Heart left ventricle (tissue), 13 donors: ENCODE data around the gene TAOK3.

Experiments used
- POLR2A ChIP-seq, 2 donors: fragments of 450-650 bp; IDR thresholded peaks; one replicate each; pipeline ENCODE4 v1.6.1; 2017; ENCODE audit warnings: antibody characterized with exemption in 2 of 2, mild to moderate bottlenecking in 2 of 2, moderate library complexity in 2 of 2
- TF ChIP-seq, protein P1 (sequence below), 12 donors: fragments of 200-600 bp; sonication (generic) in 4 of 12; IDR thresholded peaks; one replicate each; pipeline versions ENCODE4 v1.5.0 to v1.8.0; 2018 to 2022; ENCODE audit warnings: antibody characterized with exemption in 12 of 12, mild to moderate bottlenecking in 5 of 12
- donor health status: ischemic (EF 13 %, LVEDD 7.1; RV severe dilation, severe dysfunction).
- donor health status: DM: no; HTN: yes; CAD: no.
- donor health status: DM: no; HTN: no; CAD: no.
- donor health status: ischemic (EF 25% LVEDD 6.9; RV normal size, moderate dysfunction).
- donor health status: ischemic (EF 25% LVEDD 5.7; RV mildly dilated, moderate dysfunction).
- donor health status: ischemic (EF 35%, LVEDD 5.7; RV mildly dilated, moderate dysfunction).
- donor health status: nonischemic (EF 11% LVEDD 7.7; RV severe dilation, severe dysfunction).
- donor health status: DM: yes; HTN: yes; CAD: no.
- donor health status: PGD.
- donor health status: ischemic (EF 29% LVEDD 5.4; RV normal size, mild dysfunction).
- donor health status: nonischemic (EF 23%, LVEDD 6.1; RV moderate dilation, normal function).

DNA sequence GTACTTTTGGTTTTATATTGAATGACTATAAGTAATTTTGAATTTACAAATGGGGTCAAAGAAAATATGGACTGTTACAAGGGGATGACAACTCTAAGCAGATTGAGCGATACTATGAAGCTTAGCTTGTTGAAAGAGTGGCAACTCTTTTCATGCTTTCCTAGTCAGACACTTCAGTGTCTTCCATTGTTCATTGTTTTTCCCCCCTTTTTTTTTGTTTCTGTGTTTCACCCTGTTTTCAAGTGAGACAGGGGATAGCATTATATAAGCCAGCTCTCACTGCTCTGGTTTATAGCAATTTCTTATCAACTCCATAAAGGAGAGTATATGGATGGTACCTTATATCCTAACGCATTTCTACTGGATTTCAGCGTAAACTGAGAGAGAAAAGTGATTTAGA, 212.2 kb downstream of the TAOK3 start:
- TF ChIP-seq, protein P1, sequence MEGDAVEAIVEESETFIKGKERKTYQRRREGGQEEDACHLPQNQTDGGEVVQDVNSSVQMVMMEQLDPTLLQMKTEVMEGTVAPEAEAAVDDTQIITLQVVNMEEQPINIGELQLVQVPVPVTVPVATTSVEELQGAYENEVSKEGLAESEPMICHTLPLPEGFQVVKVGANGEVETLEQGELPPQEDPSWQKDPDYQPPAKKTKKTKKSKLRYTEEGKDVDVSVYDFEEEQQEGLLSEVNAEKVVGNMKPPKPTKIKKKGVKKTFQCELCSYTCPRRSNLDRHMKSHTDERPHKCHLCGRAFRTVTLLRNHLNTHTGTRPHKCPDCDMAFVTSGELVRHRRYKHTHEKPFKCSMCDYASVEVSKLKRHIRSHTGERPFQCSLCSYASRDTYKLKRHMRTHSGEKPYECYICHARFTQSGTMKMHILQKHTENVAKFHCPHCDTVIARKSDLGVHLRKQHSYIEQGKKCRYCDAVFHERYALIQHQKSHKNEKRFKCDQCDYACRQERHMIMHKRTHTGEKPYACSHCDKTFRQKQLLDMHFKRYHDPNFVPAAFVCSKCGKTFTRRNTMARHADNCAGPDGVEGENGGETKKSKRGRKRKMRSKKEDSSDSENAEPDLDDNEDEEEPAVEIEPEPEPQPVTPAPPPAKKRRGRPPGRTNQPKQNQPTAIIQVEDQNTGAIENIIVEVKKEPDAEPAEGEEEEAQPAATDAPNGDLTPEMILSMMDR (IDR thresholded peaks at IDR 0.05): no peak
- TF ChIP-seq POLR2A (IDR thresholded peaks at IDR 0.05): no peak
